Neural progenitor cell (in vitro differentiated cells): ENCODE results near the gene ZBED2. TPM values are rescaled to one million over a fixed set of nuclear protein-coding genes. Genes with fewer than 3 reads are reported as not detected.
A peak's percentile ranks its signal among the peaks of the same experiment; 100 is the strongest.

Experiments
- DNase-seq: peaks from one replicate; pipeline ENCODE4 v3.0.0-alpha.2; 2016; ENCODE audit warnings: low spot score
- H2AFZ ChIP-seq: fragments of 200-600 bp; sonication (generic); replicated peaks from 2 replicates; pipeline ENCODE4 v1.6.1; 2016; ENCODE audit warnings: antibody characterized with exemption
- H3F3A ChIP-seq: fragments of 200-600 bp; sonication (generic); 2 replicates; pipeline ENCODE4 v1.6.1; 2016; ENCODE audit warnings: antibody characterized with exemption, low read depth
- H3K27ac ChIP-seq: fragments of 200-600 bp; sonication (generic); 2 replicates; pipeline ENCODE4 v1.5.1; 2016; ENCODE audit warnings: mild to moderate bottlenecking
- H3K27me3 ChIP-seq: fragments of 200-600 bp; sonication (generic); 2 replicates; pipeline ENCODE4 v1.6.1; 2016; ENCODE audit warnings: mild to moderate bottlenecking, moderate library complexity
- H3K36me3 ChIP-seq: fragments of 200-600 bp; sonication (generic); 2 replicates; pipeline ENCODE4 v1.5.1; 2016
- H3K4me1 ChIP-seq: fragments of 200-600 bp; sonication (generic); 2 replicates; pipeline ENCODE4 v1.6.1; 2016; ENCODE audit warnings: mixed run types
- H3K4me2 ChIP-seq: fragments of 200-600 bp; sonication (generic); 2 replicates; pipeline ENCODE4 v1.6.1; 2016
- H3K4me3 ChIP-seq: fragments of 200-600 bp; sonication (generic); 2 replicates; pipeline ENCODE4 v1.5.1; 2016
- H3K79me2 ChIP-seq: fragments of 200-600 bp; sonication (generic); 2 replicates; pipeline ENCODE4 v1.6.1; 2016; ENCODE audit warnings: low read depth
- H3K9ac ChIP-seq: fragments of 200-600 bp; sonication (generic); 2 replicates; pipeline ENCODE4 v1.6.1; 2016
- H3K9me3 ChIP-seq: fragments of 200-600 bp; sonication (generic); 2 replicates; pipeline ENCODE4 v1.5.1; 2016; ENCODE audit warnings: low read depth
- H4K20me1 ChIP-seq: fragments of 200-600 bp; sonication (generic); 2 replicates; pipeline ENCODE4 v1.6.1; 2016; ENCODE audit warnings: low read depth
- H3K27ac Mint-ChIP-seq: 3 replicates; pipeline ENCODE4 v1.8.0; 2021; ENCODE audit warnings: mixed read lengths
- H3K27me3 Mint-ChIP-seq: 2 replicates; pipeline ENCODE4 v1.8.0; 2022; ENCODE audit warnings: low read depth, mild to moderate bottlenecking, inconsistent platforms, moderate library complexity, mixed read lengths; ENCODE audit not compliant: insufficient read depth
- H3K36me3 Mint-ChIP-seq: 3 replicates; pipeline ENCODE4 v1.8.0; 2021; ENCODE audit warnings: mixed read lengths
- H3K4me1 Mint-ChIP-seq: 3 replicates; pipeline ENCODE4 v1.8.0; 2021; ENCODE audit warnings: mixed read lengths
- H3K4me3 Mint-ChIP-seq: 3 replicates; pipeline ENCODE4 v1.8.0; 2021; ENCODE audit warnings: mild to moderate bottlenecking, moderate library complexity, mixed read lengths
- H3K9me3 Mint-ChIP-seq: 3 replicates; pipeline ENCODE4 v1.8.0; 2020; ENCODE audit warnings: mixed read lengths
- CTCF ChIP-seq: fragments of 200-600 bp; sonication (generic); IDR thresholded peaks from 2 replicates; pipeline ENCODE4 v1.5.1; 2017; ENCODE audit warnings: antibody characterized with exemption, mild to moderate bottlenecking
- EZH2 ChIP-seq: fragments of 200-600 bp; sonication (generic); IDR thresholded peaks from 2 replicates; pipeline ENCODE4 v1.6.1; 2017; ENCODE audit warnings: antibody characterized with exemption, mild to moderate bottlenecking, moderate library complexity
- EZH2phosphoT487 ChIP-seq: fragments of 200-600 bp; sonication (generic); IDR thresholded peaks from 2 replicates; pipeline ENCODE4 v1.6.1; 2017; ENCODE audit warnings: antibody characterized with exemption
- total RNA-seq: library from RNA; depleted of rRNA; stranded (reverse); fragments of >200 nt; gene quantifications from 2 replicates; pipeline ENCODE4 v1.2.3, GENCODE V29; 2015; ENCODE audit warnings: low replicate concordance

The ZBED2 gene
- total RNA-seq = 0.06 TPM in 1 of 2 replicates, not detected in the other

- Mint-ChIP-seq H3K9me3 (no peaks in the 10 kb centered on the region), H3K36me3 (no peaks in the 10 kb centered on the region), H3K27me3 (peaks cover 2% of the 10 kb centered on the region), H3K27ac (no peak within 1 kb of the TSS), H3K4me1 (no peaks in the 10 kb centered on the region), H3K4me3 (no peak within 1 kb of the TSS)
- no peak within 1 kb of the TSS for H3K9ac ChIP-seq
- no peak within 1 kb of the TSS for H3K4me3 ChIP-seq
- H2AFZ ChIP-seq = no peak within 1 kb of the TSS
- no peaks in the 10 kb centered on the region for H3K4me1 ChIP-seq
- no peaks in the 10 kb centered on the region for H3F3A ChIP-seq
- no peaks in the 10 kb centered on the region for H3K79me2 ChIP-seq
- no peak for TF ChIP-seq CTCF
- TF ChIP-seq EZH2phosphoT487 = no peak
- TF ChIP-seq EZH2 = no peak
- no peaks in the 10 kb centered on the region for H4K20me1 ChIP-seq
- no peaks in the 10 kb centered on the region for H3K27me3 ChIP-seq
- no peak for DNase-seq
- H3K36me3 ChIP-seq = no peaks in the 10 kb centered on the region
- no peaks in the 10 kb centered on the region for H3K9me3 ChIP-seq
- no peak within 1 kb of the TSS for H3K27ac ChIP-seq
- H3K4me2 ChIP-seq = no peak within 1 kb of the TSS
Measured at GRCh38 chr3:111595232-111595631, at the start of gene ZBED2. TSS of gene ZBED2 (minus strand) at chr3:111595346. CDS start at chr3:111594201, 1,145 bp downstream.

- H3K4me3 Mint-ChIP-seq = no peak overlapping the region
- Histone ChIP-seq H3K27ac (no peak overlapping the region), H3K4me1 (peaks cover 8% of the 10 kb centered on the region), H3K4me3 (no peak overlapping the region), H2AFZ (peak overlapping the region; percentile 45), H3K27me3 (no peaks in the 10 kb centered on the region), H3K9me3 (no peaks in the 10 kb centered on the region), H3K9ac (no peak overlapping the region), H3F3A (no peaks in the 10 kb centered on the region), H4K20me1 (no peaks in the 10 kb centered on the region), H3K4me2 (no peak overlapping the region), H3K79me2 (no peaks in the 10 kb centered on the region), H3K36me3 (no peaks in the 10 kb centered on the region)
- no peaks in the 10 kb centered on the region for H3K27me3 Mint-ChIP-seq
- no peaks in the 10 kb centered on the region for H3K36me3 Mint-ChIP-seq
- no peak for DNase-seq
- H3K27ac Mint-ChIP-seq = peak overlapping the region; percentile 26
- peaks cover 18% of the 10 kb centered on the region for H3K9me3 Mint-ChIP-seq
- TF ChIP-seq EZH2phosphoT487 (no peak), EZH2 (no peak), CTCF (no peak)
- H3K4me1 Mint-ChIP-seq = peaks cover 14% of the 10 kb centered on the region
Measured at GRCh38 chr3:111639316-111639715, 44.2 kb upstream of the ZBED2 start.

- Histone ChIP-seq H3K27ac (no peak overlapping the region), H3F3A (no peaks in the 10 kb centered on the region), H3K4me3 (no peak overlapping the region), H3K4me1 (peaks cover 8% of the 10 kb centered on the region), H3K4me2 (no peak overlapping the region), H2AFZ (no peak overlapping the region), H3K36me3 (no peaks in the 10 kb centered on the region), H3K27me3 (no peaks in the 10 kb centered on the region), H3K79me2 (no peaks in the 10 kb centered on the region), H3K9ac (no peak overlapping the region), H3K9me3 (no peaks in the 10 kb centered on the region), H4K20me1 (no peaks in the 10 kb centered on the region)
- Mint-ChIP-seq H3K36me3 (no peaks in the 10 kb centered on the region), H3K4me3 (no peak overlapping the region), H3K27me3 (peaks cover 3% of the 10 kb centered on the region), H3K9me3 (no peaks in the 10 kb centered on the region), H3K4me1 (peaks cover 14% of the 10 kb centered on the region), H3K27ac (peak overlapping the region; percentile 69)
- TF ChIP-seq CTCF (no peak), EZH2 (no peak), EZH2phosphoT487 (no peak)
- DNase-seq = peak; percentile 29
Measured at GRCh38 chr3:111636366-111636885, 41.3 kb upstream of the ZBED2 start.
